ENCODE results near the gene LIMS2. TPM values are rescaled to one million over a fixed set of nuclear protein-coding genes. Genes with fewer than 3 reads are reported as not detected.

Gene LIMS2
- total and polyA plus RNA-seq, 2 of the 8 experiments (the other 6 are each of a cell fraction or from before 2014, with no cell fraction given): 3.3 to 4.8 TPM

GRCh38 chr2:127642706-127643438, 32.5 kb downstream of the LIMS2 start:
- H3K56ac ChIP-seq (replicated peaks; ENCODE audit: insufficient read length, low read depth, low read length): no peak overlapping the region
- no peak overlapping the region for H3K14ac ChIP-seq (ENCODE audit: insufficient read length)
- no peak for TF ChIP-seq SRF (IDR thresholded peaks at IDR 0.05; ENCODE audit: low read depth, low read length)
- no peak for TF ChIP-seq SP4 (IDR thresholded peaks at IDR 0.05; ENCODE audit: low read length)
- TF ChIP-seq ASH2L (IDR thresholded peaks at IDR 0.05; ENCODE audit: low read length): no peak
- no peak for TF ChIP-seq SP2 (IDR thresholded peaks at IDR 0.05; ENCODE audit: low read length)
- H2AFZ ChIP-seq (ENCODE audit: low read length): no peak overlapping the region
- no peak overlapping the region for H4K5ac ChIP-seq (ENCODE audit: insufficient read length, low read depth, low read length)
- H3K36me3 ChIP-seq (ENCODE audit: control insufficient read depth in 2 of 4, insufficient read depth in 4 of 4, low read length in 3 of 4): no peaks in the 10 kb centered on the region
- POLR2A ChIA-PET (ENCODE audit: partially characterized antibody): interaction anchor here (1.2 kb wide), 1 partner anchor 90 kb away, joined by 3 read pairs; no protein-coding TSS in a partner anchor
- WGBS, 2 experiments (ENCODE audit: extremely low coverage in 1 of 2, insufficient coverage in 1 of 2, insufficient read length in 1 of 2, insufficient replicate concordance in 2 of 2, low coverage in 1 of 2, low lambda C conversion rate in 2 of 2, missing lambda C conversion rate in 1 of 2): 87% methylated on average over 16 of the region's 17 CpGs; no CpG with 5 or more reads in 1 of the 2 experiments
- H4K20me1 ChIP-seq (replicated peaks in 1 of 2; ENCODE audit: control insufficient read depth in 1 of 2, insufficient read depth in 2 of 2, low read length in 2 of 2): no peaks in the 10 kb centered on the region
- H4K91ac ChIP-seq (replicated peaks; ENCODE audit: insufficient read length, low read length): no peak overlapping the region
- no peaks in the 10 kb centered on the region for H3K79me1 ChIP-seq (ENCODE audit: low read depth, low read length)
- no peak overlapping the region for H3K18ac ChIP-seq (ENCODE audit: extremely low read depth, low read length)
- H3K79me2 ChIP-seq (ENCODE audit: control insufficient read depth in 1 of 2, insufficient read depth in 2 of 2, low read length in 2 of 2): no peaks in the 10 kb centered on the region
- H2BK20ac ChIP-seq (ENCODE audit: low read length): no peak overlapping the region
- DNase-seq (ENCODE audit: low read depth in 1 of 2, low spot score in 2 of 2): no peak
- H3K27me3 ChIP-seq (replicated peaks in 1 of 4; ENCODE audit: control insufficient read depth in 3 of 4, extremely low read depth in 1 of 4, insufficient read depth in 3 of 4, low read length in 3 of 4): no peaks in the 10 kb centered on the region
- no peak overlapping the region for H2BK120ac ChIP-seq (replicated peaks; ENCODE audit: low read depth, low read length)
- H2AK5ac ChIP-seq (ENCODE audit: low read depth, low read length): no peak overlapping the region
- no peak overlapping the region for H3K4me3 ChIP-seq (ENCODE audit: extremely low read depth in 1 of 4, insufficient read depth in 2 of 4, low read depth in 3 of 4, low read length in 4 of 4)
- peaks cover 0 to 13% (median 5%) of the 10 kb centered on the region in 4 experiments; a peak in 6 of 7 replicates for H3K4me1 ChIP-seq (replicated peaks in 1 of 4; ENCODE audit: control insufficient read depth in 3 of 4, insufficient read depth in 4 of 4, low read length in 3 of 4)
- no peak overlapping the region for H3K4me2 ChIP-seq (ENCODE audit: insufficient read depth in 1 of 2, low read depth in 2 of 2, low read length in 2 of 2)
- H3K27ac ChIP-seq (ENCODE audit: low read depth, low read length): no peak overlapping the region
- no peak for FAIRE-seq
- CTCF ChIA-PET (ENCODE audit: partially characterized antibody): interaction anchor here (1.1 to 13.7 kb wide), 4 partner anchors 9 to 53 kb away, joined by 3 to 160 read pairs (median 61); no protein-coding TSS in a partner anchor
- no peak overlapping the region; the same call in 1 of the 2 replicates for H4K8ac ChIP-seq (ENCODE audit: extremely low read depth, insufficient read depth, low read length)
- no peak overlapping the region for H2BK15ac ChIP-seq (ENCODE audit: low read length)
- no peaks in the 10 kb centered on the region for H3K9me3 ChIP-seq (ENCODE audit: insufficient read depth in 2 of 2, low read depth in 1 of 2, low read length in 1 of 2)
- no peak overlapping the region for H3K4ac ChIP-seq (replicated peaks; ENCODE audit: insufficient read length, low read depth, low read length)
- no peak overlapping the region for H2BK5ac ChIP-seq (ENCODE audit: low read depth, low read length)
- no peak overlapping the region for H2BK12ac ChIP-seq (ENCODE audit: low read depth, low read length)
- H3K23ac ChIP-seq (ENCODE audit: insufficient read length): no peak overlapping the region
- no peaks in the 10 kb centered on the region for H3K23me2 ChIP-seq (ENCODE audit: low read depth, low read length)
- no peak overlapping the region for H3K9ac ChIP-seq (replicated peaks in 1 of 4; ENCODE audit: extremely low read depth in 1 of 4, low read depth in 3 of 4, low read length in 3 of 4)
